Neural cell (in vitro differentiated cells): Measurements from ENCODE around the gene MEOX1. TPM values are rescaled to one million over a fixed set of nuclear protein-coding genes. Genes with fewer than 3 reads are reported as not detected.

Experiments
- H2AFZ ChIP-seq: fragments of 200-600, 300-800 bp; sonication (generic), shearing (Covaris generic); 2 replicates; pipeline ENCODE4 v1.6.0; 2014; ENCODE audit warnings: low read depth, mild to moderate bottlenecking, antibody characterized with exemption, low read length, moderate library complexity
- H3F3A ChIP-seq: fragments of 200-600 bp; shearing (Covaris generic); 2 replicates; pipeline ENCODE4 v1.6.1; 2016; ENCODE audit warnings: mild to moderate bottlenecking, moderate library complexity, mixed read lengths, antibody characterized with exemption, low read length; ENCODE audit not compliant: insufficient read depth, poor library complexity, severe bottlenecking
- H3K27ac ChIP-seq: fragments of 200-600, 300-800 bp; sonication (generic), shearing (Covaris generic); 2 replicates; pipeline ENCODE4 v1.5.1; 2014; ENCODE audit warnings: mild to moderate bottlenecking, low read length, moderate library complexity
- H3K27me3 ChIP-seq: fragments of 300-800, 200-600 bp; sonication (generic), shearing (Covaris generic); 2 replicates; pipeline ENCODE4 v1.6.0; 2014; ENCODE audit warnings: mild to moderate bottlenecking, low read depth, low read length, moderate library complexity; ENCODE audit not compliant: insufficient read depth
- H3K36me3 ChIP-seq: fragments of 300-800, 200-600 bp; sonication (generic), shearing (Covaris generic); 2 replicates; pipeline ENCODE4 v1.5.1; 2014; ENCODE audit warnings: mild to moderate bottlenecking, antibody characterized with exemption, low read length, moderate library complexity; ENCODE audit not compliant: insufficient read depth
- H3K4me2 ChIP-seq: fragments of 300-800, 200-600 bp; sonication (generic), shearing (Covaris generic); 2 replicates; pipeline ENCODE4 v1.6.0; 2014; ENCODE audit warnings: mild to moderate bottlenecking, low read length
- H3K4me3 ChIP-seq: fragments of 300-800, 200-600 bp; sonication (generic), shearing (Covaris generic); 2 replicates; pipeline ENCODE4 v1.5.1; 2014; ENCODE audit warnings: mild to moderate bottlenecking, low read length, moderate library complexity
- H3K79me2 ChIP-seq: fragments of 200-600 bp; shearing (Covaris generic); replicated peaks from 2 replicates; pipeline ENCODE4 v1.6.0; 2014; ENCODE audit warnings: mild to moderate bottlenecking, low read length, moderate library complexity; ENCODE audit not compliant: insufficient read depth
- H3K9ac ChIP-seq: fragments of 300-800, 200-600 bp; sonication (generic), shearing (Covaris generic); 2 replicates; pipeline ENCODE4 v1.6.1; 2016; ENCODE audit warnings: mild to moderate bottlenecking, low read length, mixed read lengths
- H3K9me2 ChIP-seq: fragments of 200-600 bp; shearing (Covaris generic); 2 replicates; pipeline ENCODE4 v1.6.1; 2016; ENCODE audit warnings: mild to moderate bottlenecking, low read length, mixed read lengths; ENCODE audit not compliant: insufficient read depth
- H3K9me3 ChIP-seq: fragments of 200-600, 300-800 bp; sonication (generic), shearing (Covaris generic); 2 replicates; pipeline ENCODE4 v1.6.1; 2016; ENCODE audit warnings: mild to moderate bottlenecking, mixed run types, low read length, moderate library complexity, mixed read lengths
- H4K20me1 ChIP-seq: fragments of 200-600 bp; shearing (Covaris generic); 2 replicates; pipeline ENCODE4 v1.6.1; 2016; ENCODE audit warnings: mild to moderate bottlenecking, mixed run types; ENCODE audit not compliant: insufficient read depth
- CTCF ChIP-seq: fragments of 450-650 bp; IDR thresholded peaks from 2 replicates; pipeline ENCODE4 v1.5.1; 2014; ENCODE audit warnings: antibody characterized with exemption, mild to moderate bottlenecking, moderate library complexity; ENCODE audit not compliant: poor library complexity, severe bottlenecking
- EP300 ChIP-seq: fragments of 450-650 bp; conservative IDR thresholded peaks from 2 replicates; pipeline ENCODE4 v1.6.1; 2014; ENCODE audit warnings: antibody characterized with exemption, mild to moderate bottlenecking, moderate library complexity; ENCODE audit not compliant: poor library complexity, severe bottlenecking
- EZH2 ChIP-seq: fragments of 200-600, 300-800 bp; shearing (Covaris generic), sonication (generic); IDR thresholded peaks from 2 replicates; pipeline ENCODE4 v1.6.1; 2014; ENCODE audit warnings: antibody characterized with exemption, low read length, borderline replicate concordance, mild to moderate bottlenecking; ENCODE audit not compliant: insufficient read depth, poor library complexity, severe bottlenecking
- MXI1 ChIP-seq: fragments of 450-650 bp; conservative IDR thresholded peaks from 2 replicates; pipeline ENCODE4 v1.6.1; 2014; ENCODE audit warnings: antibody characterized with exemption, mild to moderate bottlenecking; ENCODE audit not compliant: poor library complexity, severe bottlenecking
- POLR2AphosphoS5 ChIP-seq: IDR thresholded peaks from 2 replicates; pipeline ENCODE4 v1.6.1; 2012
- RAD21 ChIP-seq: fragments of 450-650 bp; conservative IDR thresholded peaks from 2 replicates; pipeline ENCODE4 v1.6.1; 2014; ENCODE audit warnings: antibody characterized with exemption, mild to moderate bottlenecking, moderate library complexity
- REST ChIP-seq: IDR thresholded peaks from 2 replicates; pipeline ENCODE4 v1.6.1; 2012; ENCODE audit warnings: borderline replicate concordance
- SMC3 ChIP-seq: fragments of 450-650 bp; conservative IDR thresholded peaks from 2 replicates; pipeline ENCODE4 v1.6.1; 2014; ENCODE audit warnings: antibody characterized with exemption, mild to moderate bottlenecking, moderate library complexity; ENCODE audit not compliant: poor library complexity
- TAF1 ChIP-seq: IDR thresholded peaks from 2 replicates; pipeline ENCODE4 v1.6.1; 2012; ENCODE audit warnings: low read depth
- polyA plus RNA-seq: library from polyadenylated mRNA; depleted of rRNA; stranded (reverse); fragments of >200 nt; gene quantifications from 2 replicates; pipeline ENCODE4 v1.2.3, GENCODE V29; 2014

Gene MEOX1
- polyA plus RNA-seq, 1 donor from 2014 or later, result 0.50 TPM

- Histone ChIP-seq H3K9ac (no peak overlapping the region), H2AFZ (no peak overlapping the region), H3K36me3 (no peaks in the 10 kb centered on the region), H3K27ac (no peak overlapping the region), H3K4me3 (no peak overlapping the region), H3K4me2 (no peak overlapping the region), H3K79me2 (no peaks in the 10 kb centered on the region), H4K20me1 (no peaks in the 10 kb centered on the region), H3F3A (no peaks in the 10 kb centered on the region), H3K9me2 (no peaks in the 10 kb centered on the region), H3K9me3 (no peaks in the 10 kb centered on the region), H3K27me3 (no peaks in the 10 kb centered on the region)
- TF ChIP-seq RAD21 (no peak), EP300 (no peak), REST (no peak), CTCF (no peak), SMC3 (no peak), EZH2 (no peak)
These were observed 16.3 kb downstream of the MEOX1 start for GRCh38 chr17:43645450-43645764.

- Histone ChIP-seq H3K36me3 (no peaks in the 10 kb centered on the region), H3K27me3 (no peaks in the 10 kb centered on the region), H2AFZ (no peak overlapping the region)
These were observed 17.6 kb downstream of the MEOX1 start for GRCh38 chr17:43644081-43644480.

GRCh38 chr17:43641416-43641815 is 20.3 kb downstream of the MEOX1 start:
- Histone ChIP-seq H2AFZ (no peak overlapping the region), H3K9ac (no peak overlapping the region), H3F3A (no peaks in the 10 kb centered on the region), H4K20me1 (no peaks in the 10 kb centered on the region), H3K9me2 (no peaks in the 10 kb centered on the region), H3K79me2 (no peaks in the 10 kb centered on the region), H3K9me3 (no peaks in the 10 kb centered on the region), H3K4me2 (no peak overlapping the region), H3K4me3 (no peak overlapping the region), H3K36me3 (no peaks in the 10 kb centered on the region), H3K27me3 (no peaks in the 10 kb centered on the region), H3K27ac (no peak overlapping the region)
- TF ChIP-seq CTCF (no peak), RAD21 (no peak), POLR2AphosphoS5 (no peak), TAF1 (no peak), EZH2 (no peak), SMC3 (no peak), REST (no peak), EP300 (no peak), MXI1 (no peak)

More at GRCh38 chr17:43644081-43644480, 17.6 kb downstream of the MEOX1 start:
- no peak overlapping the region for H3K4me2 ChIP-seq
- H3K9ac ChIP-seq, result no peak overlapping the region
- H3K9me2 ChIP-seq, result no peaks in the 10 kb centered on the region
- no peaks in the 10 kb centered on the region for H3F3A ChIP-seq
- no peak overlapping the region for H3K4me3 ChIP-seq
- no peaks in the 10 kb centered on the region for H3K79me2 ChIP-seq
- H4K20me1 ChIP-seq, result no peaks in the 10 kb centered on the region
- no peaks in the 10 kb centered on the region for H3K9me3 ChIP-seq
- no peak overlapping the region for H3K27ac ChIP-seq
- TF ChIP-seq TAF1, result no peak
